GM19099 (cell line): ENCODE measurements around the gene AKAP6.

Experiments used
- POLR2A ChIP-seq: IDR thresholded peaks from 3 replicates; pipeline ENCODE4 v1.6.1; 2011; ENCODE audit warnings: low read depth; ENCODE audit not compliant: insufficient read length; ENCODE audit errors: extremely low read depth

AKAP6 gene

GRCh38 chr14:32667287-32667686 is 338.2 kb downstream of the AKAP6 start:
- TF ChIP-seq POLR2A = no peak

GRCh38 chr14:32667791-32668190 is 338.7 kb downstream of the AKAP6 start:
- TF ChIP-seq POLR2A = no peak

GRCh38 chr14:32669391-32669790 is 340.3 kb downstream of the AKAP6 start:
- no peak for TF ChIP-seq POLR2A

GRCh38 chr14:32675433-32675832 is 346.3 kb downstream of the AKAP6 start:
- no peak for TF ChIP-seq POLR2A

GRCh38 chr14:32677129-32677780 is 348.2 kb downstream of the AKAP6 start:
- no peak for TF ChIP-seq POLR2A

GRCh38 chr14:32678088-32678487 is 349.0 kb downstream of the AKAP6 start:
- TF ChIP-seq POLR2A = no peak

- TF ChIP-seq POLR2A = no peak
Observed at GRCh38 chr14:32679927-32680612, 351.0 kb downstream of the AKAP6 start.

GRCh38 chr14:32681598-32681997 is 352.5 kb downstream of the AKAP6 start:
- no peak for TF ChIP-seq POLR2A

- no peak for TF ChIP-seq POLR2A
Observed at GRCh38 chr14:32682214-32682613, 353.1 kb downstream of the AKAP6 start.

- no peak for TF ChIP-seq POLR2A
Observed at GRCh38 chr14:32683679-32684078, 354.6 kb downstream of the AKAP6 start.

GRCh38 chr14:32688941-32689340 is 359.8 kb downstream of the AKAP6 start:
- TF ChIP-seq POLR2A = no peak

GRCh38 chr14:32692441-32692840 is 363.3 kb downstream of the AKAP6 start:
- TF ChIP-seq POLR2A = no peak

GRCh38 chr14:32693114-32693513 is 364.0 kb downstream of the AKAP6 start:
- no peak for TF ChIP-seq POLR2A

- TF ChIP-seq POLR2A = no peak
Observed at GRCh38 chr14:32694795-32695449, 365.8 kb downstream of the AKAP6 start.

- no peak for TF ChIP-seq POLR2A
Observed at GRCh38 chr14:32696325-32697091, 367.4 kb downstream of the AKAP6 start.

- no peak for TF ChIP-seq POLR2A
Observed at GRCh38 chr14:32697114-32697513, 368.0 kb downstream of the AKAP6 start.

GRCh38 chr14:32697704-32698103 is 368.6 kb downstream of the AKAP6 start:
- TF ChIP-seq POLR2A = no peak
